Fibroblast of skin of left quadriceps (primary cell): Measurements from ENCODE around the gene ARHGAP36.

ENCODE experiments used
- DNase-seq, 2 experiments: peaks; one replicate each; pipeline ENCODE4 v3.0.0-alpha.2; 2013; ENCODE audit warnings: low read depth in 2 of 2

The ARHGAP36 gene, protein sequence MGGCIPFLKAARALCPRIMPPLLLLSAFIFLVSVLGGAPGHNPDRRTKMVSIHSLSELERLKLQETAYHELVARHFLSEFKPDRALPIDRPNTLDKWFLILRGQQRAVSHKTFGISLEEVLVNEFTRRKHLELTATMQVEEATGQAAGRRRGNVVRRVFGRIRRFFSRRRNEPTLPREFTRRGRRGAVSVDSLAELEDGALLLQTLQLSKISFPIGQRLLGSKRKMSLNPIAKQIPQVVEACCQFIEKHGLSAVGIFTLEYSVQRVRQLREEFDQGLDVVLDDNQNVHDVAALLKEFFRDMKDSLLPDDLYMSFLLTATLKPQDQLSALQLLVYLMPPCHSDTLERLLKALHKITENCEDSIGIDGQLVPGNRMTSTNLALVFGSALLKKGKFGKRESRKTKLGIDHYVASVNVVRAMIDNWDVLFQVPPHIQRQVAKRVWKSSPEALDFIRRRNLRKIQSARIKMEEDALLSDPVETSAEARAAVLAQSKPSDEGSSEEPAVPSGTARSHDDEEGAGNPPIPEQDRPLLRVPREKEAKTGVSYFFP

DNA sequence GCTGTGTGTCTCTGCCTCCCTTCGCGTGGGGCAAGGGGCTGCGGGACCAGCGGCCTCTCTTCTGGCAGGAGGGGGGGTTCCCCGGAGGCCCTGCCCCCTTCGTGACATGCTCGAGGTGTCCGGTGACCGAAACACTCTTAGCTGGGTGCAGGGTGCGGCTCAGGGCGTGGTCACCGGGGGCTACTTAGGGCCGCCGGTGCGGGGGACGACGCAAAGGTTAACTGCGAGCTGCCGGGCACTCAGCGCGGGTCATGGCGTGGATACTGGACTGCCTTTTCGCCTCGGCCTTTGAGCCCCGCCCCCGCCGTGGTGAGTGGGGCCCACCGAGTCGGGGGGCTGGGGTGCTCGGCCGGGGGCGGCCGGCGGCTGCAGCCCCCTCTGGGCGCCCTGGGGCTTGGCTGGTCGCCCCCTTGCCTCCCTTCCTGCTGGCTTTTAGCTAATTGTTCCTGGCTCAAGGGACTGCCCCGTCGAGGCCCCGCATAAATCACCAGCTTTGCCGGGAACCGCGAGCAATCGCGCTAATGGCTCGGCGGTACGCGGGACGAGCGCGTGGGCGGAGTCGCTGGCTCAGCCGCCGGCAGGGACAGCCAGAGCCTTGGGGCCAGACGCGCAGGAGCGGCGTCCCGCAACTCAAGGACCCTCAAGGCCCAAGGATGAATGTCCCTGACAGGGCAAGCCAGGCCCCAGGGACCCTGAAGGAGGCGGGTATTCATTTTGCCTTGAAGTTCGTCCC, at the start of gene ARHGAP36:
ARHGAP36 (plus strand) TSS at position 211 of the 733 bp plus-strand sequence. CDS start 23,320 bp downstream, outside the sequence.
- DNase-seq = no peak

DNA sequence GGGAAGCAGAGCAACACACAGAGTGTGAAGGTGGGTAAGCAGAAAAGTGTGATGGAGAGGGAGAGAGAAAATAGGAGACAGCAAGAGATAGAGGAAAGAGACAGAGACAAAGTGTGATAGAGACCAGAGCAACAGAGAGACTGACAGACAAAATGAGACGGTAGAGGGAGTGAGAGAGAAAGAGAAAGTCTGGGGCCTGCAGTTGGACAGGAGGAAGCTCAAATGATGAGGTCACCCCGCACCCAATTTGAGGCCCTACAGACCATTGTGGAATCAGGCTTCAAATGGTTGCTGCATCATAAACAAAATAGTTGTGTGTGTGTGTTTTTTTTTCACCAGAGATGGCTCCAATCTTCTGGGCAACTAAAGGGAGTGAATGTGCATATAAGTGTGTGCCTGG, 48.0 kb upstream of the ARHGAP36 start:
- DNase-seq = no peak

DNA sequence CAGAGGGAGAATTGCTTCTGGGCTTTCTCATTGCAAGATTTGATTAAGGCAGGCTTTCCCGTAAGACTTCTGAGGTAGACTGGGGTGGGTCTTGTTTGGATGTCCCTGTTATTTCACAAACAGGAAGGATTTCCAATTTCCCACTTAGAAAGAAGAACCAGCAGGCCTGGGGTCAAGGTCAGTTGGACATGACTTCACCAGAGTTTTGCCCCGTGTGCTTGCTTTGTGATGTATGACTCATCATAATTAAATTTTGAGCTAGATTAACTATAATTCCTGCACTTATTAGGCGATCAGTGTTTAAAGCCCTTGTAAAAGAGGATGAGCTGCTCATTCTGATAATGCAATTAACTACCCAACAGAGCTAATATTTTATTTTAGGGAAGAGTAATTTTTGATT, 32.8 kb upstream of the ARHGAP36 start:
- no peak for DNase-seq

DNA sequence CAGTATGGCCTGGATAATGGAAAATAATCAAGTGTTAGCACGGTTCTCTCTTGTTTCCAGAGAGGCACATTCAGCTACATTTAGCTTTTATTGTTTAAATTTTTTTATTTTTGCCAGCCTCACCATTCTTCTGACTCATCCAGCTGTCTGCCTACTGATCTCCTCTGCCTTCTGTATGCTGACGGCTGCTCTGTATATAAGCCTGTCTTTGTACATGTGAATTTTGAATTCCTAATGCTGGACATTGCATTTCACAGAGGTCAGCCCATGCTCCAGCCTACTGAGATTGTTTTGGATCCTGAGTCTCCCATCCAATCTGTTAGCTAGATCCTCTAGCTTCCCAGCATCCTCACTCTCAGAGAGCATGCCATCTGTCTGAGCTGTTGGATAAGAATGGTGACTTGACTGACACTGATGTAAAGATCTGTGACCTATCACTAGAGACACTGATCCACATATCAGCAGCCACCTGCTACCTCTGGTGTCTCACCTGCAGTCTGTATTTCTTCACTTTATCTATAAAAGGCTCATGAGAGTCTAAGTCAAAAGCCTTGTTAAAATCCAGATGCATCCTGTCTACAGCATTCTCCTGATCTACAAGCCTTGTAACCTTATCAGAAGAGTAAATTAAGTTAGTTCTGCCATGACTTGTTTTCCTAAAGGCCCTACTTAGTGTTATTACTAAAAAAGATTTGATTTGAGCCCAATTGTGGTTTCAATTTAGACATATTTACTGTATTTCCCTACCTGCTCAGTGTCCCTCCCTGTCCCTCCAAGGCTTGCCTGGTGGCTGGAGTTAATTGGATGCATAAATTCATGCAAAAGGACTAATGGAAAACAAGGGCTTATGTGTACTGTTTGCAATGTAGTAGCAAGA, 25.6 kb upstream of the ARHGAP36 start:
- no peak for DNase-seq

DNA sequence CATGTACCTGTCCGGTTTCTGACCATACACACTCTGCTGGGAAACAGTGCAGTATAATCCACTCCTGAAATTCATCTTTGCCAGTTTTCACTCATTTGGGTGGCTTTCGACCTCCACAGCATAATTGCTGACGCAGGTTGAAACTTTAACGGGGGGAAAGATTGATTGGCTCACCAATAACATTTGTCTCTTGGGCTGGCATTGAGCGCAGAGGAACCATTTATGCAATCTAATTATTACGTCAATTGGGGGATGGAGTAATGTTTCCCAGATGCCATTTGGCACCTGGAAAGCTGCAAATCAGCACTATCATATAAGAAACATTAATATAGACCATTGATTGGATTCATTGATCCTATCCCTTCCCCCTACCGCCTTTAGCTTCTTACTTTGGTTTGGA, 24.1 kb upstream of the ARHGAP36 start:
- no peak for DNase-seq

DNA sequence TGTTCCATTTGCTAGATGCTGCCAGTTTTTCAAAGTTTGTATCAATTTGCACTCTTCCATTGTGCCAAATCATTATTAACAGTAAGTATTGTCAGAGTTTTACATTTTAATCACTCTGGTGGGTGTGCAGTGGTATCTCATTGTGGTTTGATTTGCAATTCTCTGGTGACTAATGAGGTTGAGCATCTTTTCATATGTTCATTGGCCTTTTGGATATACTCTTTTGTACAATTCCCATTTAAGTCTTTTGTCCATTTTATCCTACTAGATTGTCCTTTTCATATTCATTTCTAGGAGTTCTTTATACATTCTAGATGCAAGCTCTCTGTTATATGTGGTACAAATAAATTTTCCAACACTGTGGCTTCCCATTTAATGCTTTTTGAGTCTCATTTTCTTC, 17.4 kb upstream of the ARHGAP36 start:
- no peak for DNase-seq

DNA sequence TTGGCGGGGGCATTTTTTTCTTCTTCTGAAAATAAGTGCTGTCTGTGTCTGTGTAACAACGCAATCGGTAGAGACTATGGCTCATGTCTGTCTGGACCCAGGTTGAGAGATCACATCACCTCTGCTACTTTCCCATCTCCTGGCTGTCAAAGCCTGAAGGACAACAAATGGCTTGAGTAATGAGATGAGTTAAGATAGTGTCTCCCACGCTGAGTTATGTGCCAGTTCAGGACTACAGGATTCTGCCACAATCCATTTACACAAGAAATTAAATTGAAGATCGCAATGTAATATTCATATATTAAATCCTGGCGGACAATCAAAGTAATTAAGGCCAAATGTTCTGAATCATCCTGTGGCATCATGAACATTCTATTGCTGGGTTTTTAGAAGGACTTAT, 16.5 kb upstream of the ARHGAP36 start:
- DNase-seq = no peak

DNA sequence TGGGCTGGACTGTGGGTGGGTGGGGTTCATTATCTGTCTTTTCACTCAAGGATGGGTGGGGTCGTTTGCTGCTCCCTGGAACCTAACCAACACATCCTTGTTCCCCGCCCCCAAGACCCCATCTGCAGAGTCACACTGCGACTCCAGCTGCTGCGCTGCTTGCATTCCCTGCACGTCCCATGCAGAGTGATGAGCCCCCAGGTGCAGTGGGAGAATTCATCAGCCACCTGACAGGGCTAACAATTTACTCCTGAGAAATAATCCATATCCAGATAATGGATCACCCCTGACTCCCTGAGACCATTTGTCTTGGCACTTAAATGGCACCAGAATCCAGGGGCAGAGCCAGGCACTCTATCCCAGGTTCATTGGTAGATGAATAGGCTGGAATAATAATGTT, 12.4 kb upstream of the ARHGAP36 start:
- no peak for DNase-seq

DNA sequence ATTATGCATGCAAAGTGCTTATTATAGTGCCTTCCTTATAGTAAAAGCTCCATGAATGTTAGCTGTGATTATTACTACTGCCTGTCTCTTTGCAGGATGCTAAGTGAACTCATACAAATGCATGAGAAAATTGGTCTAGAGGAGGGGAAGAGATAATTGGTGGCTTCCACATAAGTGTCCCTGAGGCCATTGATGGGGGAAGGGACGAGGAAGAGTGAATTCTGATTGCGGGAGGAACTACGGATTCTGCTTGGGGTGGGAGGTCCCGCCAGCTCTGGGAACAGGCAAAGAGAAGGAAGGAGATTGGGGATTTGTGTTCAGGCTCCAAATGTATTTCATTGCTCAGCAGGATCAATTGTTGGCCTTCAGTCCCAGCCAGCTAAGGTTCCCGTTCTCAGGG, 11.6 kb upstream of the ARHGAP36 start:
- no peak for DNase-seq

DNA sequence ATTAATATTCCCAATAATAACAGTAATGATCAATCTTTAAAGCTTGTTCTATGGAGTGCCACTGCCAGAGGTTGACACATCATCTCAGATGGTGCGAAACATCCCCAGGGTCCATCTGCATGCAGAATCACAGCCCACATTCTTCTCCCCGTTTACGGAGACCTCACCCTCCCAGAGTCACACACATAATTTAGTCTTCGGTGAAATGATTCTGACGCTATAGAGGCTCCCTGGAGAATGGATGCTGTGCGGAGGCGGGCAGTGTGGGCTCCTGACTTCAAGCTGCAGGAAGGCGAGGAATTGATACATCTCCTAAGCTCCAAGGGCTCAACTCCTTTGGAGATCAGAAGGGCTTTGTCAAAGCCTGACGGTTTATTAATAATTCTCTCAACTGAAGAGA, 11.0 kb upstream of the ARHGAP36 start:
- DNase-seq = no peak

DNA sequence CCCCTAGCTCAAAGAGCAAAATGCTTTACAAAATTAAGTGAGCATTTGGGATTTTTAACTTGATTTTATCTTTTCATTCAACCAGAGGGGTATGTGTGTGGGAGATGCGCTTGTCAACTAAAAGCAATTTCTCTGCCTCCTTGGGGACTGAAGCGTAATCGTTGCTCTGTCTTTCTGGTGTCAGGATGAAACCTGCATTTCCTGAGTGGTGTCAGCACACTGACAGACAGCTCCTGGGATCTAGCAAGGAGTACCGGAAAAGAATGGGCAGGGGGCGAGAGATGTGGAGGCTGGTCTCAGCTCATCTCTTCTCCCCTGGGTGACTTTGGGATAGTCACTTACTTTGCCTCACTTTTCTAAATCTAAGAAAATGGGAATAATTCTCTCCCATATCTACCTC, 5.1 kb upstream of the ARHGAP36 start:
- DNase-seq = no peak

DNA sequence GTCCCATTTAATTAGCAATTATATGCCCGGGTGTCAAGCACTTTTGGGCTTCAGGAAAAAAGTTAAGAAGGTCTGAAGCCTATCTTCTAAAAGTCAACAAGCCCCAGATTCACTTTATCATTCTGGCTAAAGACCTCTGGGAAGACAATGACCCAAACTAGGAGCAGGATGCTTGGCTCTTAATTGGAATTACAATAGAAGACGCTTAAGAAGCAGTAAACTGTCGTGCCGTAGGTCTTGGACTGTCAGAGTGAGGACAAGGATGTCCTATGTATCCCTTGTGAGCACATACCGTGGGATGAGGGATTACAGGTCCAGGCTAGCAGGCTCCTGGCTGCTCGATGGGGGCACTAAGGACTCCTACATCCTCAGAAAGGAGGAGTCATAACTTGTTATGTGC, 3.2 kb upstream of the ARHGAP36 start:
- no peak for DNase-seq

DNA sequence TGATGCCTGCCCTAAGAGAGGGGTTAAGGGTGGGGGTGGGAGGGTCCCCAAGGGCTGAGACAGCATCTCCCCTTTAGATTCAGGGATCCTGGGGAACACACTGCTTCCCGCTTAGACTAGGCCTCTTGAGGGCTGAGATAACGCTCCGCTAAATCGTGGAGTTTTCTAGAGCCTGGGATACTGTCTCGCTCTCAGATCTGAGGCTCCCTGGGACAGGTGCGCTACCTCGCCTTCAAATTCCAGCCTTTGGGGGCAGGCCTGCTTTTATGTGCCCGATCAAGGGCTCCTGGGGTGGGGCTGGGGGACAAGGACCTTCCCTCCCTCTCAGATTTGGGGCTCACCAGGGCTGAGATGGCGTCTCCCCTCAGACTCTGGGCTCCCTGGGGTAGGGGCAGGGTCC, 440 bp upstream of the ARHGAP36 start:
- no peak for DNase-seq

DNA sequence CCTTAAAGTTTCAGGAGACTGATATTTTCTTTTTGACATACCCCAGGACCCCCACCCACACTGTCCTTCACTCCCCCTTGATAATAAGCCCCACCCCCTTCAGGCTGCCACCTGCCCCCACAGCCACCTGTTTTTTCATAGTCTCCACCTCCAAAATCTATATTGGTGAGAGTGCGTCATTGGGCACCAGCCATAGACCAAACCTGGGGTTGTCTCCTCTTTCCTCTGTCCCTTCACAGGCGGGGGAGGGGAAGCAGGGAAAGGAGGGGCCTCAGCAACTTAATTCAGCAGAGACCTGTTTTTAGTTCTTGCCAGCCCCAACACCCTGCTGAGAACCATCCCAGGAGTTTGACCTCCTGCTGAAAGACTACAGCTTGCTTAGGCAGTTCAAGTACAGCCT, 1.1 kb downstream of the ARHGAP36 start:
- no peak for DNase-seq

DNA sequence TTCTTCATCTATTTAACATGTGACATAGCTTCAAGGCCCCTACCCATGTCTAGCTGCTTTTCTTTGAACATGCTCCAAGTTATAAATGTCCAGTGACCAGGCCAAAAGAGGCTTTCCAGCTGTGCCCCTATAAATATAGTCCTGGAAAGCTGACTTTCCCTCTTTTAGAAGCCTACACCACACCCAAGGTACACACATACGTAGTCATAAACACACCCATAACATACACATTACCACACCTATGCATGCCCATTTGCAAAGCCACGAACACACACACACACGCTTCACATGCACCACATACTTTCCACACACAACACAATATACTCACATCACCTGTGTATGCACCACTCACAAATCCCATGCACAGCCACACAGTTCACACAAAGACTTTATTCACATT, 2.0 kb downstream of the ARHGAP36 start:
- DNase-seq = no peak

DNA sequence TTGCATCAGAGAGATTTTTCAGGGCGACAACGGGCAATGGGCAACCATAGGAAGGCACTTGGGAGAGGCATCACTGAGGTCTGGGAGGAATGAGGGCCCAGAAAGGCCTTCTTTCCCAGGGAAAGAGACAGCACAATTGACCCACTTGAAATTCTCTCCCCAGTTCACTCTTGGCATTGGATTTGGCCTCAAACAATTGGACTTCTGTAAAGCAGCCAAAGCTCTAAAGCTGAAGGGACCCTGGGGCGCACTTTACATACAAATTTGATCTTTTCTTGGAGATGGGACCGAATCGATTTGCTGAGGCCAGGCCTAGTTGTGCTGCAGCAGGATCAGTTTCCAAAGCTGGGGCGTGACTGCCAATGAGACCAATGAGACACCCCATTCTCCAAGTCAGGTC, 3.2 kb downstream of the ARHGAP36 start:
- no peak for DNase-seq

DNA sequence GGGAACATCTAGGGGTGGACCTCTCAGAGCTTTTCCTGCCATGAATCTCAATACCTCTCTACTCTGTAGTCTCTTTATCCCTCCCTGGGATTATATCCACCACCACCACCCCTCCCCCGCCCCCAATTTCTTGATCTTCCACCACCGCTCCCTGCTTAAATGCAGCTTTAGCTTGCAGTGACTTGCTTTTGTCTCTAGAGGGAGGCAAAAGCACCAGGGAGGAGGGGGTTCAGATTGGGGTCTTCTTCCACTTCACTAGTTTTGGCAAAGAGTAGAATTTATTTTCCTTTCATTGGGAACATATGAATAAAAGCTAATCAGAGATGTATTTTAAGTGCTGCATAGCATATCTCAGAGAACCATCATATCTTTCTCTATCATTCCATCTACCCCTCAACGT, 5.5 kb downstream of the ARHGAP36 start:
- DNase-seq = no peak

DNA sequence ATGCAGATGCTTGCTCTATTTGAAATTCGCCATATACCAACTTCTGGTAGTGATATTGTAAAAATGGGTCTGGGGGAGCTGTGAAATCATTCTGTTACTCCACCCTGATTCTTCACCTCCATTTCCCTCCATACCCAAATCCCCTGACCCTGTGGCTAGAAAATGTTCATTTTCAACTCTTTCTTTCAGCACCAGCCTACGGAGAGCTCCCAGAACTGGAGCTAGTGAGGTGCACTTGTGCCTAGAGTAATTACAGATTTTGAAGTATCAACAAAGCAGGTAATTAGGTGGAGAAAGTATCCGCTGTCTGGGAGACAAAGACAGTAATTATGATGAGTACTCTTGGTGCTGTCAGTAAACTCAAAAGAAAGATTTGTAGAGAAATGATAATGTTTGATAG, 8.1 kb downstream of the ARHGAP36 start:
- no peak for DNase-seq

DNA sequence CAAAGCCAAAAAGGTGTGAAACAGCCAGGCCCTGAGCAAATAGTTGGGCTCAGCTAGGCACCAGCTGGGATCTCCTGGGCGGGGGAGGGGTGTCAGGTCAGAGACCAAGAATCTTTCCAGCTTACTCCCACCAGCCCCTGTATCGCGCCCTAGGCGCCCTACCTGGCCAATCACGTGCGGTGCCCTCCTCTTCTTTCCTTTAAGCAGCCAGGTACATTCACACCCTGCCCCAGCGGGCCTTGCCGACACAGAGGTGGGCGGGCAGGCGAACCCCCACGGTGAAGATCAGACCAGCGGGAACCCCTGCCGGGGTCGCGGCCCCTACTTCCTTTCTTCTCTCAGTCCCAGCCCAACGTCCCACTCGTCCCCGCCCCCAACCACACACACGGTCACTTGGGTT, 9.1 kb downstream of the ARHGAP36 start:
- no peak for DNase-seq

DNA sequence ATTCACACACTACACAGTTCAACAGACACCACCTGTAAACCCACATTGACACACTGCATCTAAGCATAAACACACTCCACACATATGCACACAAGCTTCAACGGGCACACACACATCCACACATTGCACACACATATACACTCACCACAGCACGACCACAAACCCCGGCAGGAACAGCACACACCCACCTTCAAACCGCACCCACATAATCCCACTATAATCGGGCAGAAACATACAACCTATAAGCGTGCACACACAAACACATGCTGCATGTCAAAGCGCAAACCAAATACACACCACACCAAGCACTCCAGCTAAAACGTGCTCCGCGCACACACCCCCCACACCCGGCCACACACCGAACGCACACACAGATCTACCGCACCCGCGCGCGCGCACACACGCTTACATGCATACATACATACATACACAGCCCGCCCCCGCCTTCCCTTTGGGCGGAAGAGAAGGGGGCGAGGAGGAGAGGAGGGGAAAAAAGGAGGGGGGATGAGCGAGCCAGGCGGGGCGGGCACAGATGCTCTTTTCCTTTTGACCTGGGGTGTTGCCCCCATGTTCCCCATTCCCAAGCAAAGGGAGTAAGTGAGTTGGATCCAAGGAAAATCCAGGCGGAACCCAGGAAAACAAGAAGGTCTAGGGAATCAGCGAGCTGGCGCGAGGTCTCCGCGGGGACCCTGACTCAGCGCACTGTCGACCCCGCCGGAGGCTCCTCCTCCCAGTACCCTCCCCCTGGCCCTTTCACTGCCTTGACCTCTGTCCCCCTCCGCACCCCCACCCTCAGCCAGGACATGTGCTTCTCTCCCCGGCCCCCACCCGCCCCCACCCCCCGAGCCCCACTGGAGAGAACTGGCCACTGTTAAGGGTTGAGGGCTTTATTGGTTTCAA, 9.9 kb downstream of the ARHGAP36 start:
- no peak for DNase-seq
